Right lobe of liver (tissue), 4 donors: ENCODE measurements around the gene DLX5.

ENCODE experiments used
- CTCF ChIP-seq, 4 donors: fragments of 200-600 bp in 3 of 4; fragments of 450-650 bp in 1 of 4; IDR thresholded peaks; one replicate each; pipeline versions ENCODE4 v1.5.1 to v1.8.0; 2016 to 2022; ENCODE audit warnings: antibody characterized with exemption in 4 of 4, mild to moderate bottlenecking in 2 of 4
- POLR2A ChIP-seq: fragments of 450-650 bp; IDR thresholded peaks from one replicate; pipeline ENCODE4 v1.6.1; 2017; ENCODE audit warnings: antibody characterized with exemption, mild to moderate bottlenecking
- donor health status: DM: no; HTN: no; CAD: no.
- donor health status: DM: no; HTN: no; CAD: no.
- donor health status: DM: no; HTN: yes; CAD: no.

GRCh38 chr7:96985992-96986391 lies 38.6 kb downstream of the DLX5 start:
- TF ChIP-seq CTCF (IDR thresholded peaks at IDR 0.05), result no peak
- no peak for TF ChIP-seq POLR2A
